GM21526 (cell line): ENCODE data around the gene RAD1.

ENCODE experiments used
- ATAC-seq: cut with Tn5 transposase; IDR thresholded peaks from one replicate; pipeline ENCODE4 v1.9.1; 2021; ENCODE audit warnings: moderate library complexity; ENCODE audit not compliant: unreplicated experiment, low FRiP score

RAD1 gene

DNA sequence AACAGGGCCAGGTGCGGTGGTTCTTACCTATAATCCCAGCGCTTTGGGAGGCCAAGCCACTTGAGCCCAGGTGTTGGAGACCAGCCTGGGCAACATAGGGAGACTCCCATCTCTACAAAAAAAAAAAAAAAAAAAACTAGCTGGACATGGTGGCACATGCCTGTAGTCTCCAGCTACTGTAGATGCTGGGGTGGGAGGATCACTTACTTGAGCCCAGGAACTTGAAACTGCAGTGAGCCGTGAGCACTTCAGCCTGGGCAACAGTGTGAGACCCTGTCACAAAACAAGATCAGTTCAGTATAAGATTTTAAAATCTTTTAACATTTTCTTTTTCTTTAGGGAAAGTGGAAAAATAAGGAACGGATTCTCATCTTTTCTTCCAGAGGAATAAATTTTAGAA, 2.7 kb upstream of the RAD1 start:
- ATAC-seq: no peak

DNA sequence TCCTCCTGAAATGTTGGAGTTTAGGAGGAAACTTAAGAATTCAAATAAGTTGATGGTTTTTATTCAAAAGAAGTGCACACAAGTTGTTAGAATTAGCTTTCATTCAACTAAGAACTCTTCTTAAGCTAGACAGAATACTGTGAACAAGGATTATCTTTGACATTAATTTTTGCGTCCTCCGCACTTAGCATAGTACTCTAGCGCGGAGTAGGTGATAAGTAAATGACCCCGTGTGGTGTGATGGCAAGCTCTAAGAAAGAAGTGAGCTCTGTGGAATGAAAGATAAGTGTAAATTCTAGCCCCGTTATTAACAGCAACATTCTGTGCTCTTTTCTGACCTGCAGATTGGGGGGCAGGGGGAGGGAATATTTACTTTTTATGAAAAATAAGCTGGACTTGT, 1.2 kb upstream of the RAD1 start:
- ATAC-seq: no peak

DNA sequence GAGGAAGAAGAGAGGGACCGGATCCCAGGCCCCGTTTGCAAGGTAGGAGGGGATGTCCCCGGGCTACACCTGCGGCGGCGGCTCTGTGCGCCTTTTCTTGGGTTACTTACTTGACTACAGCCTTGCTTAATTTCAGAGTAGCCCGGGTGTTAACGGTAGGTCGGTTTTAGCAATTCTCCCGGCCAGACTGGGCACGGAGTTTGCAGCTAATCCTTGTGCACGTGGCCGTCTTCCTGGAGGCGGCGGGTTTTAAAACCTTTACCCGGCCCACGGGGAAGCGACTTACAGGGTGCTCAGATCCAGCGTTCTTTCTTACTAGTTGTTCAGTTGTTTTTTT, 520 bp upstream of the RAD1 start:
- ATAC-seq: peak; percentile 8

DNA sequence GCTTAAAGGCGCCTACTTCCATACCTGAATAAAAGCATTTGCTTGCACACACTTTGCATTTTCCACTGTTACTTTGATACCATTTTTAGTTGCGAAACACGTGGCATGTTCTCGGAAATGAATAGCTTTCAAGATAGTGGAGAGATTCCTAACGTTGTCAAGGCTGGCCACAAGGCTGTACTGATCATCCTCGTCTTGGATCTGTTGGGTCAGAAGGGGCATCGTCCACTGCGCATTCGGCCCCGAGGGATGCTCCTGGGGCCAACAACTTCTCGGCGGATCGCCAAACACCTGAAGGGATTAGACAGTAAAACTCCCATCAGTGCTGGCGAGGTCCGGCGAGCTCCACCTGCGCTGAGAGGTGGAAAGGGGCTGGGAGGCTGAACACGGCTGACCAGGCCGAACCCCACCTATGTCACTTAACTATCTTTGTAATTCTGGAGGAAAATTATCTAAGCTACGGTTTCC, 599 bp downstream of the RAD1 start:
- peak; percentile 16 for ATAC-seq

DNA sequence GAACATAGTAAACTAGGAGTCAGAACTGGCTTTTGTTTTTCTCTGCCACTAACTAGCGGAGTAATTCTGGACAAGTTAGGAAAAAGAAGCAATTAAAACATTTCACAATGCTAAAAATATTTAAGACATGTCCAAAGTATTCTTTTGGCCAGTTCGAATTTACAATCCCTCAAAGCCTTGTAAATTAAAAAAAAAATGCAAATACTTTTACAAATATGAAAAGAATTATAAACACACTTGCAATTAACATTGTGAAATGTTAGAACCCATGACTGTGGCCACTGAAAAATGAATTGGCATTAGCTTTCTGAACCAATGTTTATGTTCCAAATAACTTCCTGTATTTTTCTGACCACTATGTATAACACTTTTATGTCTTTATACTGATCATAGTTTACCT, 2.2 kb downstream of the RAD1 start:
- no peak for ATAC-seq

DNA sequence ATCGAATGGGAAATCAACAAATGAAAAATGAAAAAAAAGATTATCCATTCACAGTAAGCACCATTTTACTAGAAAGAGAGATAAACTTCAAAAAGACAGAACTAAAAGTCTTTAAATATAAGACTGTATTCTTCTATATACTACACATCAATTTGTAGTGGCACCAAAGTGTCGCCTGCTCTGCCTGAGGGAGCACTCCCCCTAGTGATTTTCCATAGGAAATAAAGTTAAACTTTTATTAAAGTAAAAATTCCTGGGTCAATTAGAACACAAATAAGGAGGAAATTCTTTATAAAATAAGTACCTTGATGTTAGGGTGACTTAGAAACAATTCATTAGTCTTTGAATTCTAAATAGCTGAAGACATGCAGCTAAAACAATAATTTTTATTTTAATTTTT, 9.7 kb downstream of the RAD1 start:
- no peak for ATAC-seq

DNA sequence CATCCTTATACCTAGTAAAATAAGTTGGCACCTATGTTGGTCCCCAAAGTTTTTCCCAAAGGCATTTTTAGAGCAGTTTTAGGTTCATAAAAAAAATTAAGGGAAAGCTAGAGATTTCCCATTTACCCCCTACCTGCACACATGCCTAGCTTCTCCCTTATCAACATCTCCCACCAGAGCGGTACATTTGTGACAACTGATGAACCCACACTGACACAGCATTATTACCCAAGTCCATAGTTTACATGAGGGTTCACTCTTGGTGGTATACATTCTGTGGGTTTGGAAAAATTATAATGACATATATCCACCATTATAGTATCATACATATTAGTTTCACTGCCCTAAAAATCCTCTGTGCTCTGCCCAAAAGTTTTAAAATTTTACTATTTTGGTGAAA, 12.0 kb downstream of the RAD1 start:
- ATAC-seq: no peak

DNA sequence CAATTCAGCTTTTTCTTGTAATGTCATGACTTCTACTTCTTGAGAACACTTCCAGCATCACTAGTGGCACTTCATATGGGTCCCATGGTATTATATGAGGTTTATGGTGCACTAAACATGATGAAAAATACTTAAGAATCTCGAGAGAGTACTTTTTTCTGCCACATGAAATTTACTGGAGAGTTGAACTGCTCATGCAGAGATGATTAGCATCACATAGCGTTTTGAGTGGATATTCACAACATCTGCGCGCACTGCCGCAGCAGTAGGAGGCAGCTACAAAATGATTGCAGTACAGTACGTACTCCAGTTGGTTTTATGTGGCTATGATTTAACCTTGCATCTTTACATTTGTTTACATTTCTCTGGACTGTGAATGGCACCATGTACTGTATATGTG, 14.7 kb downstream of the RAD1 start:
- ATAC-seq: no peak

DNA sequence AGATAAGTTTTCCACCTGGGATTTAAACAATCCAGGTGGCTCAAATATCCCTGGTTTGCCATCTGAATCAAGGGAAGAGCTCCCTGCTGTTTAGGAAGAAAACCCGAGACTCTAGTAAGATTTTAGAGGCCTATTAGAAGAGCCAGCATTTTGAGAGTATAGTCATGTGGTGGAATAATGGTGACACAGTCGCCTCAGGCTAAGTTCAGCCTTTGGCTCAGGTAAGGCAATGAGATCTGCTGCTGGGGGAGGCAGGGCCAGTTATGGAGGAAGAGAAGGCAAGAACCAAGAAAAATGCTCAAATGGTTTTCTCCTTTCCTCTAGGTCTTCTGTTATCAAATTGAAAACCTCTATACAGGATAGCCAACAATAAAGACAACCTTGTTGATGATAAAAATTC, 16.2 kb downstream of the RAD1 start:
- ATAC-seq: no peak

DNA sequence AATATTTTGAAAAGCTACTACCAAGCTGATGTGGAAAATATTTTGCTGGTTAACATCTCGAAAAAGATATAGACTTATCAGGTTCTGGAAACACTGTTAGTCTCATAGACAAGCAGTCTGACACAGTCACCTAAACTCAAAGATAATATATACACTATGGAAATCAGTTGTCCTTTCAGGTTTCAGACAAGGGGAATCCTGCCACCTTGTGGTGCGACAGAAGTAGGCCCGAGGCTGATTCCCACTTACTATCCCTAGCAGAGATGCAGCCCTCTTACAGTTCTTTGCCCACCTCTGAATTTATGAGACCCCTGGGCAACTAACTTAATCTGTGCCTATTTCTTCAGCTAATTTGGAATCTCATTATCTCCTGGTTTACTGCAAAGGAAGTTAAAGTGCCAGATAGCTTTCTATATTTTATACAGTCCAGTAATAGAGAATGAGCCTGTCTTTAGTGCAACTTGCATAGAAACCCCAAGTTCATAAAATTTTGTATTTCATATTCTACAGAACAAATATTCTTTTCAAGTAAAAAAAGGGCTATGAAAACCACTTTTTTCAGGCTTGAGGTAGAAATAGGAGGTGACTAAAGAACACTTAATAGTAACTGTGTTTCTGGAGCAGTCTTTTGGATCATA, 16.9 kb downstream of the RAD1 start:
- peak; percentile 72 for ATAC-seq

DNA sequence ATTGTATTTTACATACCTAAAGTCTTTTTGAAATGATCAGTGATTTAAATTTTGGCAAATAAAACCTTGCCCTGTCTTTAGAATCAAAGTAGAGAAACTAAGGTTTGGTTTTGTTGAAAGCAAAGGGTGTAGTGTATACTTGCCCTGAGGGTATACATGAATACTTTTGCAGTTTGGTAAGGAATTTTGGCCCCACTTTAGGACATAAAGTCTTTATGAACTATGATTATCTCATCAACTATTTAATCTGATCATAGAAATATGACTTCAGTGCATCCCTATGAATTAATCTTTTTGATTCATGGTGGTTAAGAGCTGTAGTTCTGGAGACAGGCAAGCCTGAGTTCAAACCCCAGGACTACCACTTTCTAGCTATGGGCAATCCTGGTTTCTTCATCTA, 17.7 kb downstream of the RAD1 start:
- ATAC-seq: no peak

DNA sequence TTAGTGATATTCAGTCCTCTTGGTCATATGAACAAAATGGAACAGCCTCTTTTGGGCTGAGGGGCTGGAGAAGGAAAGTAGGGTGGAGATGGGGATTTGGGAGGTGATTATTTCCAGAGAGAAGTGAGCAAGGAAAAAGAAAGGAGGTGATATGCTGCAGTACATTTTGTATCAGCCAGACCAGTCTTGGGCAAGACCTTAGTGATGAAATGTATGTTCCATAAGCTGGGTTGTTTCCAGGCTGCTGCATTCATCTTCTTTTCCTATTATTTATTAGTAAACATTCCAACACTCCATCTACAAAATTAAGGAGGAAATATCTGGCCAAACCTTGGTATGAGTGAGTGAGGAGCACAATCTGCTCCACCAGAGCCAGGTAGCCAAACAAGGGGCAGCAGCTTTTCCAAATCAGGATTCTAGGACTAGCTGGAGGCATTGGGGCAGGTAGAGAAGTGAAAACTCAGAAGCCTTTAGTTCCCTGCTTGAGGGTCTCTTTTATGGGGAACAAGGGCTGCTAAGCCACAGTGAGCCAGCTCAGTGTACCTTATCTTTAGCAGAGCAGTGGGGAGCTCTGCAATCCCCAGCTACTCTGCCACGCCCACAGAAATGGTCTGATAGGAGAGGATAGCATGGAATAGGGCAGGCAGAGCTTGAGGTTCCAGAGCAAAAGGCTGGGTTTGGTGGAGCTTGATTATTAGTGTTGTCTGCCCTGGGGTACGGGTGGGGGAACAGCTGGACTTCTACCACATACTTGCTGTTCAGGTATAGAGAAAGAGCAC, 19.5 kb downstream of the RAD1 start:
- ATAC-seq: no peak

DNA sequence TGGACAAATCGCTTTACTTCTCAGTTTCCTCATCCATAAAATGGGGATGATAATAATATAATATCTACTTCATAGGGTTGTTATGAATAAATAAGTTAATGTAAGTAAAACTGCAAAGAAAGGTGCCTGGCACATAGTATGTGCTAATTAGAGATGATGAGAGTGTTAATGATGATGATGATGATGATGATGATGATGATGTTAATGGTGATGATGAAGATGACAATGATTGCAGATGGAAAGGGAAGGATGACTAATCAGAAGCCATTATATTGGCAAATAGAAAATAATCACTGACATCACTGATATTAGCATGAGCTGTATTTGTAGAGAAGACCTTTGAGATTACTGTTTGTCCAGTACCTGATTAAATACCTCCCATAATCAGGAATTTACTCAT, 20.6 kb downstream of the RAD1 start:
- no peak for ATAC-seq

DNA sequence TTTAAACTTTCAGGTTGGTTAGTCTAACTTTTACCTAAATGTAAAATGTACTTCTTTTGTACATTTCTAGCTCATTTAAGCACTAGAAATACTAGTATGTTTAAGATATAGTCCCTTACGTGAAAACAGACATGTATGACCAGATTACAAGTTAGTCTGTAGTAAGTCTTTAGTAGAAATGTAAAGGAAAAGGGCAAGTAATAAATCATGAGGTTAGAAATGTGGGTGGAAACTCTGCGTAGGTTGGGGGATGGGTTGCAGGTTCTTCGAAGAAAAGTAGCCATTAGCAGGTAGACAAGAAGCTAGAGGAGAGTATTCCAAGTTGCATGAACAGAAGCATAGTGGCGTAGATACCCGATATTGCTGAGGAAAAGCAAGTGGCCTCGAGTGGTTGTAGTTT, 22.9 kb downstream of the RAD1 start:
- ATAC-seq: no peak

DNA sequence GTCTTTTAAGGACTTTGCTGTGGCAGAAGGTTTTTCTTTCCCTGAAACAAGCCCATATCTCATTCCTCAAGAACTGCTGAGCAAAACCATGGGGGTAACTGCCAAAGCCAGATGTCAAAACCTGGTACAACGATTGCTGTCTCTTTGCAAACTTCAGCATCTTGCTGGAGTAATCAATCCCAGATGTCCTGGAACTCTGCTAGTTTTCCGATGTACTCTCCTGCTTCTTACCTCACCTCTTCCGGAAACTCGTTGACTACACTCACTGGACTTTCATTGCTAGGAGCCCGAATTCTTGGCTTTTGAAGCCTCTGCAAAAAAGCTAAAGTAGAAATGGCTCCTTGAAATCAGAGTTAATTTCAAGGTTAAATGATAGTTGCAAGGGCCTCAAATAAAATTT, 23.3 kb downstream of the RAD1 start:
- ATAC-seq: no peak

DNA sequence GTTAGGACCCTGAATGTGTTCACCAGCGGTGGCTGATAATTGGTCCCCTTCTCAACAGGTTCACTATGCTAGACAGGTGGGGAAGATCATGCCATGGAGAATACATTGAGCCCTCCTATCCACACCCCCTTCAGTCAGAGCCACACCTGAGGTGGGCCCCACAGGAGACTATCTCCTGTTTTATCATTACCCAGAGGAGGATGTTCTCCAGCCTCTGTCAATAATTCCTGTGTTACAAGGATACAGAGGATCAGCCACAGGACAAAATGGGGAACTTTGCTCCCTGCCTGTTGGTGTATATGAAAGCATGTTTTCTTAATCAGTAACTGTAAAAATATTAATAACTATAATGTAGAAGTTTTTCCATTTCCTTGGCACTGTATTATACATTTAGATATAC, 25.9 kb downstream of the RAD1 start:
- no peak for ATAC-seq

DNA sequence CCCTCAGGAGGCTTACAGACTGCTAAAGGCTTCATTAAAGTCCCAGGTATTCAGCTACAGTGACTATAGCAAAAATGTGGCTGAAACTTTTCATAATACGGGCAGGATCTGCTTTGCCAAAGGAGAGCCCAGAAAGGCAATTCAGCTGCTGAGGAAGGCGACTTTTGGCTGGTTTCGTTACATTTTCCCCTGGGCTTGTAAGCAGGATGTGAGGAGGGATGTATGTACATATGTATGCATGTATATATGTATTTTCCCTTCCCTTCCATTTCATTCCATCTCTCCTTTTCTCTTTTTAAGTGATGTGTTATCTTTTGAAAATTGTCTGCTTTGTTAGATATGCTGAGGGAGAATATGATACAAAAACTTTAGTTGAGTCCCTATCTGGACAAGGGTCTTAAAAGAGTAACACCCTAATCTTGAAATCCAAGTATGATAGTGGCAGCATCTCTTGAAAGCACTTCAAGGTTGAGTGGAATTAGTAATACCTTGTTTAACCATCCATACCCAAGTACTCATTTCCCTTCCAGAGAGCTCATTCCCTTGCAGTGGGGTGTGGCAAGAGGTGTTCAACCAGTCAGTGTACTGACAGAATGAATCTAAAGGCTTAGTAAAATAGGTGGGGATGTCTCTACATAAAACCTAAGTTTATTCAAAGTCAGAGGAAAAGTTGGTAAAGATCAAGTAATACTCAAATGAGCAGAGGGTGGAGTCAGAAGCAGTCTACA, 28.7 kb downstream of the RAD1 start:
- ATAC-seq: no peak

DNA sequence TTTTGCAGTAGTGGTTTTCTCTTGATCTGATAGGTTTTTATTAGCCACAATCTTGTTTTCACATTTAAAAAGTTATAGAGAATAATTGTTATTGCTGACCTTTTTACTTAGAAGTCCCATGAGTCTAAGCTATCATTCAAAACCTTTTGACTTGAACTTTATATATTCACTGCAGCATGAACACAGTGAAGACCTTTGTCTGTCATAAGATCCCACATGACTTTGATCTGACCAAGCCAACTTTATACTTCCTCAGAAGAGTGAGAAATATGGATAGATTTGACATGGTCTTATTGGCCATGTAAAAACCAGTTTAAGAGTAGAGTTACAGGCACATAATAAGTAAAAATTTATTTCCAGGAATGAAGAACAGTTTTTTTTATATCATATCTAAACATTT, 34.1 kb downstream of the RAD1 start:
- ATAC-seq: no peak

DNA sequence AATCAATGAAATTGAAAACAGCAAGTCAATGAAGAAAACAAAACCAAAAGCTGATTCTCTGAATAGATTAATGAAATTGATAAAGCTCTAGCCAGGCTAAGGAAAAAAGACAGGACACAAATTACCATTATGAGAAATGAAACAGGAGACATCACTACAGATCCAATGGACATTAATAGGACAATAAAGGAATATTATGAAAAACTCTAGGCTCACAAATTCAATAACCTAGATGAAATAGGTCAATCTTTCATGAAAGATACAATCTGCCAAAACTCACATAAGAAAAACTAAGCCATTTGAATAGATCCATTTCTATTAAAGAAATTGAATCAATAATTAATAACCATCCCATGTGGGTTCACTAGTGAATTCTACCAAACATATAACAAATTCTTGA, 39.0 kb downstream of the RAD1 start:
- ATAC-seq: no peak

DNA sequence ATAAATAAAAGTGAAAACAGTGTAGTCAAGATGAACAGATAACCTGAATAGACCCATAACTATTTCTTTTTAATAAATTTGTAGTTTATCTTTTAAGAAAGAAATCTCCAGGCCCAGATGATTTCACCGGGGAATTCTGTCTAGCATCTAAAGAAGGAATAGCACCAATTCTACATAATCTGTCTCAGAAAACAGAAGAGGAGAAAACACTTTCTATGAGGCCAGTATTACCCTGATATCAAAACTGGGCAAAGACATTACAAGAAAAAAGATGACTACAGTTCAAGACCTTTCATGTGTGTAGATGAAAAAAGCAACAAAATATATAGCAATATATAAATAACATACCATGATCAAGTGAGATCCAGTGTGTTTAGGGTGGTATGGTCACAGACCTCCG, 44.9 kb downstream of the RAD1 start:
- ATAC-seq: no peak

DNA sequence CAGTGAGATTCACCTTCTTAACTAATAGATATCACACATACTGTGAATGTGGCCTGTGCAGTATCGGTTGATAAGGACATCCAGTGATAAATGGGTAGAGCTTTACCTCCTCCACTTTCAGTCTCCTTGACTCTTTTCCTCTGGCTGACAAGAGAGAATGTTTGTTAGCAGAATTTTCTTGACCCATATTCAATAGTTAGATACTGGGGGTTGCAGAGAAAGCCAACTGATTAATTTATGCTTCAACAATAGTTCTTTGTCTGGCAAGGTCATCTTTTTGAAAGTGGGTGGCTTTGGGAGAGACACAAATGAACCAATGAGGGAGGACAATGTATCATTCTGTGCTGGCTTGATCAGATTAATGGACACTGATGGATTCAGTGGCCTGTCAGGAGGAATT, 46.0 kb downstream of the RAD1 start:
- ATAC-seq: no peak

DNA sequence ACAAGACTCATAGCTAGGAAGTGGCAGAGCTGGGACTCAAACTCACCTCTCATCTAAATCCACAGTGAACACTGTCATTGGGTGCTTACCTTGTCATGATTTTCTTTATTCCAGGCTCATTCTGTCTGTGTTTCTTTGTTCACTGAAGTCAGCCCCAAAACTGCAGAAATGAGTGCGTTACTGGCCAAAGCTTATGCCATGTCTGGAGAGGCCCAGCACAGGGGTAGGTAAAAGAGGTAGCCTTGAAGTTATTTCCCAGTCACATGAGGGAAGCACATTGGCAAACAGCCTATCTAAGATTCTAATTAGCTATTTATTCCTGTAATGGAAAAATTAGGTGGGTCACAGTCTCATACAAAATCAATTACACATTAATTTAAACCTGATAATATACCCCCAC, 46.5 kb downstream of the RAD1 start:
- no peak for ATAC-seq
